Right lobe of liver (tissue), 6 donors: Measurements from ENCODE around the gene ZCCHC24. TPM values are rescaled to one million over a fixed set of nuclear protein-coding genes. Genes with fewer than 3 reads are reported as not detected.
A peak's percentile ranks its signal among the peaks of the same experiment; 100 is the strongest.

ENCODE experiments used
- ATAC-seq, 4 donors: fragments of 200-7000 bp; cut with Tn5 transposase; one replicate each; pipeline ENCODE4 v1.9.1; 2020; ENCODE audit warnings: mild to moderate bottlenecking in 4 of 4, moderate library complexity in 4 of 4
- DNase-seq, 3 donors: peaks; one replicate each; pipeline ENCODE4 v3.0.0-alpha.2; 2020
- H3K27ac ChIP-seq, 3 donors: fragments of 200-600 bp; one replicate each; pipeline ENCODE4 v1.8.0; 2022
- H3K27me3 ChIP-seq, 2 donors: fragments of 200-600 bp; one replicate each; pipeline ENCODE4 v1.8.0; 2022
- H3K36me3 ChIP-seq, 4 donors: fragments of 200-600 bp; sonication (generic) in 1 of 4; one replicate each; pipeline versions ENCODE4 v1.5.1 to v1.8.0; 2017 to 2022; ENCODE audit warnings: control low read depth in 1 of 4
- H3K4me1 ChIP-seq, 4 donors: fragments of 200-600 bp; sonication (generic) in 1 of 4; one replicate each; pipeline versions ENCODE4 v1.5.1 to v1.8.0; 2017 to 2022; ENCODE audit warnings: control low read depth in 1 of 4
- H3K4me3 ChIP-seq, 3 donors: fragments of 200-600 bp; one replicate each; pipeline ENCODE4 v1.8.0; 2022
- H3K9me3 ChIP-seq, 4 donors: fragments of 200-600 bp; sonication (generic) in 1 of 4; one replicate each; pipeline versions ENCODE4 v1.5.1 to v1.8.0; 2017 to 2022; ENCODE audit warnings: control low read depth in 1 of 4
- CTCF ChIP-seq, 4 donors: fragments of 200-600 bp in 3 of 4; fragments of 450-650 bp in 1 of 4; IDR thresholded peaks; one replicate each; pipeline versions ENCODE4 v1.5.1 to v1.8.0; 2016 to 2022; ENCODE audit warnings: antibody characterized with exemption in 4 of 4, mild to moderate bottlenecking in 2 of 4
- POLR2A ChIP-seq: fragments of 450-650 bp; IDR thresholded peaks from one replicate; pipeline ENCODE4 v1.6.1; 2017; ENCODE audit warnings: antibody characterized with exemption, mild to moderate bottlenecking
- WGBS: methylation state at CpG from one replicate; pipeline ENCODE4 v1.1.6; 2018; ENCODE audit warnings: low coverage, low lambda C conversion rate; ENCODE audit not compliant: insufficient coverage; ENCODE audit errors: missing lambda C conversion rate; 5-methylcytosine and 5-hydroxymethylcytosine counted together
- intact Hi-C, 2 donors: fragments of 100-400 bp; cut with DNase I; formaldehyde crosslinking; loops; one replicate each; pipeline versions ENCODE4 v1.11.2 to v1.14.1; 2022
- total RNA-seq, 6 experiments: library from RNA; depleted of rRNA in 2 of 6; stranded (reverse); fragments of >200 nt in 2 of 6; fragmentation: NEBNext Ultra II Directional in 3 of 6; extraction: Animal tissue kit (Norgen Biotek cat#: 25700) in 3 of 6; gene quantifications; one replicate each; pipeline versions ENCODE4 v1.1.0 to v1.2.4, GENCODE V29; 2016 to 2023
- donor health status: DM: no; HTN: yes; CAD: no.
- donor health status: DM: no; HTN: no; CAD: no.
- donor health status: DM: no; HTN: no; CAD: no.
- donor health status: DM: no; HTN: yes; CAD: no.
- donor health status: DM: no; HTN: yes; CAD: no.

Gene ZCCHC24
- total RNA-seq, 6 experiments from 2014 or later: 19.8 to 33.6 (median 22.7) TPM

DNA sequence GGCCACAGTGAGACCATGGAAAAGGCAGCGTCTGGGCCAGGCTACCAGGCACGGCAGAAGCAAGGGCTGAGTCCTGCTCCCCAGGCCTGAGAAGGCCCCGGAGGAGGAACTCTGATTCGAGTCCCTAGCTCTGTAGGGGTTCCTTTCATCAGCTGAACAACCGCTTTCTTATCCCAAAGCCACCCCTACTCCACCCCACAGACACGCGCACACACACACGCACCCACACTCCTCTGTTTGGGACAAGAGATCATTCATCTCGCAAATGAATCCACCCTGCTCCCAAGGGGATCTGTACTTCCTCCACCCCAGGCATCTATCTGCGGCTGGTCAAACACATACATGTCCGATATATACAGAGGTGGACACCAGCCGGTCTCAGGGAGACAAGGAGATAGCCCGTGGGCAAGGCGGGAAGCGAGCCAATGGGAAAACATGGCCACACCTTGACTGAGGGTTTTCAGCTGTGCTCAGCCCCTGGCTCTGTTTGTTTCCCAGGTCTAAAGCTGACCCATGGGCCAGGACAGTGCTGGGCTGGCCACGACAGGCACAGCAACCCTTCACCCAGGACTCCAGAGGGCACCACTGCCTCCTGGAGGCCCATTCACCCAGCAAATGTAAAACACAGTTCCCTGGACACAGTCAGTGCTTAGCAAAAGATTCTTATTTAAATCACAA is 7.3 kb downstream of the ZCCHC24 start:
- 40% methylated on average over 1 of the region's 16 CpGs for WGBS
- no peaks in the 10 kb centered on the region for H3K36me3 ChIP-seq
- TF ChIP-seq POLR2A: no peak
- peak; percentile 27 to 56 (median 38) for TF ChIP-seq CTCF (IDR thresholded peaks at IDR 0.05)
- peaks cover 0 to 58% (median 15%) of the 10 kb centered on the region in 4 donors for H3K4me1 ChIP-seq
- no peak overlapping the region for H3K27ac ChIP-seq
- no peaks in the 10 kb centered on the region for H3K9me3 ChIP-seq
- DNase-seq: peak in 1 of 3 donors; percentile 58
- peak; percentile 65 to 81 (median 75) for ATAC-seq
- intact Hi-C loops: no loop called here
- no peaks in the 10 kb centered on the region for H3K27me3 ChIP-seq
- no peak overlapping the region for H3K4me3 ChIP-seq

- 71% methylated on average over 7 of the region's 12 CpGs for WGBS
- peak in 1 of 3 donors; percentile 36 for DNase-seq
- peaks cover 0 to 2% (median 1%) of the 10 kb centered on the region in 4 donors for H3K36me3 ChIP-seq
- no peak overlapping the region for H3K4me3 ChIP-seq
- no peak for ATAC-seq
- H3K27ac ChIP-seq: no peak overlapping the region
- H3K27me3 ChIP-seq: no peaks in the 10 kb centered on the region
- H3K4me1 ChIP-seq: peaks cover 0 to 49% (median 10%) of the 10 kb centered on the region in 4 donors
- no peak for TF ChIP-seq POLR2A
- TF ChIP-seq CTCF (IDR thresholded peaks at IDR 0.05): no peak
- H3K9me3 ChIP-seq: no peaks in the 10 kb centered on the region
- intact Hi-C loops: no loop called here
These were observed 8.2 kb downstream of the ZCCHC24 start for GRCh38 chr10:79437111-79437814.

GRCh38 chr10:79436850-79437103 is 8.6 kb downstream of the ZCCHC24 start:
- 0% methylated on average over 1 of the region's 2 CpGs for WGBS

More at GRCh38 chr10:79436850-79437103, 8.6 kb downstream of the ZCCHC24 start:
- Histone ChIP-seq H3K4me3 (no peak overlapping the region), H3K36me3 (peaks cover 0 to 7% (median 2%) of the 10 kb centered on the region in 4 donors), H3K9me3 (no peaks in the 10 kb centered on the region), H3K4me1 (peaks cover 0 to 44% (median 9%) of the 10 kb centered on the region in 4 donors), H3K27ac (peak overlapping the region in 1 of 3 donors; percentile 58), H3K27me3 (no peaks in the 10 kb centered on the region)
- no peak for TF ChIP-seq POLR2A
- no peak for TF ChIP-seq CTCF (IDR thresholded peaks at IDR 0.05)
- ATAC-seq (no peak), DNase-seq (peak in 1 of 3 donors; percentile 29)
- intact Hi-C loops: no loop called here
